Natural killer cell (primary cell): ENCODE data around the gene TNFSF12. TPM values are rescaled to one million over a fixed set of nuclear protein-coding genes. Genes with fewer than 3 reads are reported as not detected.

Source experiments
- ATAC-seq, 3 donors: fragments of 150-1000 bp in 2 of 3; fragments of 200-7000 bp in 1 of 3; cut with Tn5 transposase; 1 replicate in 1 of 3; 2 replicates in 2 of 3; pipeline ENCODE4 v1.10.0; 2021; ENCODE audit warnings: mild to moderate bottlenecking in 2 of 3, moderate library complexity in 2 of 3
- DNase-seq, 2 donors: peaks; one replicate each; pipeline versions ENCODE4 v3.0.0 to v3.0.0-alpha.2; 2013 to 2021; ENCODE audit warnings: mixed read lengths in 1 of 2
- H3K27ac ChIP-seq: one replicate; pipeline ENCODE4 v1.5.1; 2013; ENCODE audit warnings: mild to moderate bottlenecking, low read length
- H3K27me3 ChIP-seq: one replicate; pipeline ENCODE4 v1.6.1; 2013; ENCODE audit warnings: low read length; ENCODE audit not compliant: control insufficient read depth, insufficient read depth
- H3K36me3 ChIP-seq: one replicate; pipeline ENCODE4 v1.6.1; 2013; ENCODE audit warnings: low read length; ENCODE audit not compliant: control insufficient read depth, insufficient read depth
- H3K4me1 ChIP-seq: one replicate; pipeline ENCODE4 v1.6.1; 2013; ENCODE audit warnings: low read length; ENCODE audit not compliant: control insufficient read depth, insufficient read depth
- H3K4me3 ChIP-seq: one replicate; pipeline ENCODE4 v1.5.1; 2013; ENCODE audit warnings: low read length
- H3K9me3 ChIP-seq: one replicate; pipeline ENCODE4 v1.6.1; 2013; ENCODE audit warnings: low read length; ENCODE audit not compliant: control insufficient read depth, insufficient read depth
- H3K27ac Mint-ChIP-seq, 2 donors: one replicate each; pipeline ENCODE4 v1.8.0; 2022; ENCODE audit warnings: mild to moderate bottlenecking in 2 of 2, mixed read lengths in 2 of 2, moderate library complexity in 1 of 2
- H3K27me3 Mint-ChIP-seq, 2 donors: one replicate each; pipeline ENCODE4 v1.8.0; 2022; ENCODE audit warnings: low read depth in 2 of 2, mixed read lengths in 2 of 2
- H3K36me3 Mint-ChIP-seq: one replicate; pipeline ENCODE4 v1.8.0; 2022; ENCODE audit warnings: mixed read lengths
- H3K4me1 Mint-ChIP-seq, 2 donors: one replicate each; pipeline ENCODE4 v1.8.0; 2022; ENCODE audit warnings: mixed read lengths in 2 of 2
- H3K4me3 Mint-ChIP-seq: one replicate; pipeline ENCODE4 v1.8.0; 2022; ENCODE audit warnings: mild to moderate bottlenecking, moderate library complexity, mixed read lengths
- H3K9me3 Mint-ChIP-seq, 2 donors: one replicate each; pipeline ENCODE4 v1.8.0; 2022; ENCODE audit warnings: mixed read lengths in 2 of 2
- CTCF ChIP-seq: fragments of 200-600 bp; IDR thresholded peaks from one replicate; pipeline ENCODE4 v1.8.0; 2022; ENCODE audit warnings: antibody characterized with exemption
- WGBS: methylation state at CpG from one replicate; pipeline ENCODE4 v1.1.7; 2013; ENCODE audit warnings: missing lambda C conversion rate; ENCODE audit not compliant: insufficient coverage; 5-methylcytosine and 5-hydroxymethylcytosine counted together
- intact Hi-C: fragments of 100-400 bp; cut with micrococcal nuclease; formaldehyde crosslinking; loops from one replicate; pipeline ENCODE4 v1.14.2; 2022
- total RNA-seq, 4 donors: library from RNA; stranded (reverse); fragments of 120-200 nt in 1 of 4; gene quantifications; one replicate each; pipeline versions ENCODE4 v1.2.3 to v1.2.4, GENCODE V29; 2013 to 2022

The TNFSF12 gene
- total RNA-seq, 3 donors from 2014 or later (not counting 1 experiment from before 2014, with no cell fraction given) = 49.1 to 62.6 (median 60.3) TPM

GRCh38 chr17:7541074-7541621 lies 7.7 kb upstream of the TNFSF12 start:
- H3K27ac ChIP-seq = no peak overlapping the region
- no peak for DNase-seq
- no peak for ATAC-seq
- Mint-ChIP-seq H3K4me3 (no peak overlapping the region), H3K27ac (no peak overlapping the region), H3K27me3 (no peaks in the 10 kb centered on the region), H3K36me3 (no peaks in the 10 kb centered on the region), H3K9me3 (no peaks in the 10 kb centered on the region), H3K4me1 (no peaks in the 10 kb centered on the region)
- intact Hi-C loops = no loop called here
- 93% methylated on average over 9 of the region's 9 CpGs for WGBS
- no peak overlapping the region for H3K4me3 ChIP-seq
- H3K36me3 ChIP-seq = no peaks in the 10 kb centered on the region
- no peaks in the 10 kb centered on the region for H3K27me3 ChIP-seq
- H3K9me3 ChIP-seq = peaks cover 7% of the 10 kb centered on the region
- no peak for TF ChIP-seq CTCF
- H3K4me1 ChIP-seq = no peaks in the 10 kb centered on the region

GRCh38 chr17:7544911-7545310 lies 3.9 kb upstream of the TNFSF12 start:
- WGBS = 93% methylated on average over 6 of the region's 6 CpGs
- H3K4me3 Mint-ChIP-seq = no peak overlapping the region
- no peaks in the 10 kb centered on the region for H3K9me3 Mint-ChIP-seq

GRCh38 chr17:7549401-7550055 lies 670 bp downstream of the TNFSF12 start:
- Histone ChIP-seq H3K36me3 (peaks cover 2% of the 10 kb centered on the region), H3K27me3 (no peaks in the 10 kb centered on the region), H3K9me3 (no peaks in the 10 kb centered on the region), H3K27ac (peak overlapping the region; percentile 77), H3K4me3 (peak overlapping the region; percentile 64), H3K4me1 (peaks cover 53% of the 10 kb centered on the region)
- intact Hi-C loops = no loop called here
- ATAC-seq = peak; percentile 39 to 62 (median 51)
- Mint-ChIP-seq H3K27me3 (no peaks in the 10 kb centered on the region), H3K4me1 (peaks cover 50 to 64% of the 10 kb centered on the region in 2 donors), H3K36me3 (no peaks in the 10 kb centered on the region), H3K27ac (peak overlapping the region; percentile 72 to 86), H3K9me3 (no peaks in the 10 kb centered on the region), H3K4me3 (peak overlapping the region; percentile 82)
- DNase-seq = peak in 1 of 2 donors; percentile 66
- WGBS = 23% methylated on average over 20 of the region's 20 CpGs
- no peak for TF ChIP-seq CTCF

More at GRCh38 chr17:7544911-7545310, 3.9 kb upstream of the TNFSF12 start:
- Histone ChIP-seq H3K9me3 (no peaks in the 10 kb centered on the region), H3K27ac (no peak overlapping the region), H3K36me3 (no peaks in the 10 kb centered on the region), H3K27me3 (no peaks in the 10 kb centered on the region), H3K4me3 (no peak overlapping the region), H3K4me1 (peaks cover 22% of the 10 kb centered on the region)
- H3K27me3 Mint-ChIP-seq = no peaks in the 10 kb centered on the region
- no peaks in the 10 kb centered on the region for H3K36me3 Mint-ChIP-seq
- DNase-seq = no peak
- H3K27ac Mint-ChIP-seq = no peak overlapping the region
- intact Hi-C loops = no loop called here
- no peak for ATAC-seq
- TF ChIP-seq CTCF = no peak
- peaks cover 21% of the 10 kb centered on the region in 2 donors for H3K4me1 Mint-ChIP-seq
